ENCODE measurements around the gene SYT14.

Gene SYT14

GRCh38 chr1:210072129-210072528, 134.1 kb downstream of the SYT14 start:
- no peaks in the 10 kb centered on the region for H3K79me2 ChIP-seq (ENCODE audit: control insufficient read depth, insufficient read depth, low read length, unreplicated experiment)
- no peaks in the 10 kb centered on the region for H3K27me3 ChIP-seq (ENCODE audit: insufficient read depth, low read length)
- H3K4me1 ChIP-seq (ENCODE audit: control insufficient read depth, insufficient read depth, low read length, unreplicated experiment), result peaks cover 5% of the 10 kb centered on the region
- H3K36me3 ChIP-seq (ENCODE audit: insufficient read depth, low read length), result 0 out of 2 replicates have a peak, but pooled peaks cover 5% of the 10 kb centered on the region
- H3K4me3 ChIP-seq (ENCODE audit: low read depth, low read length), result no peak overlapping the region
- H2AFZ ChIP-seq (ENCODE audit: low read length, unreplicated experiment), result no peak overlapping the region
- H3K27ac ChIP-seq (ENCODE audit: low read depth, low read length), result peak overlapping the region; percentile 2; the same call in 1 of the 2 replicates

- Histone ChIP-seq H2AFZ (ENCODE audit: low read length, unreplicated experiment) (no peak overlapping the region), H3K4me3 (ENCODE audit: low read depth, low read length) (no peak overlapping the region), H3K27ac (ENCODE audit: low read depth, low read length) (no peak overlapping the region), H3K4me1 (ENCODE audit: control insufficient read depth, insufficient read depth, low read length, unreplicated experiment) (peaks cover 5% of the 10 kb centered on the region), H3K27me3 (ENCODE audit: insufficient read depth, low read length) (no peaks in the 10 kb centered on the region), H3K36me3 (ENCODE audit: insufficient read depth, low read length) (0 out of 2 replicates have a peak, but pooled peaks cover 5% of the 10 kb centered on the region), H3K79me2 (ENCODE audit: control insufficient read depth, insufficient read depth, low read length, unreplicated experiment) (no peaks in the 10 kb centered on the region)
These were observed 135.0 kb downstream of the SYT14 start for GRCh38 chr1:210072896-210073504.

- Histone ChIP-seq H3K4me1 (ENCODE audit: control insufficient read depth, insufficient read depth, low read length, unreplicated experiment) (peaks cover 5% of the 10 kb centered on the region), H3K4me3 (ENCODE audit: low read depth, low read length) (no peak overlapping the region), H3K27me3 (ENCODE audit: insufficient read depth, low read length) (no peaks in the 10 kb centered on the region), H3K79me2 (ENCODE audit: control insufficient read depth, insufficient read depth, low read length, unreplicated experiment) (no peaks in the 10 kb centered on the region), H3K36me3 (ENCODE audit: insufficient read depth, low read length) (0 out of 2 replicates have a peak, but pooled peaks cover 5% of the 10 kb centered on the region), H3K27ac (ENCODE audit: low read depth, low read length) (no peak overlapping the region), H2AFZ (ENCODE audit: low read length, unreplicated experiment) (no peak overlapping the region)
These were observed 136.9 kb downstream of the SYT14 start for GRCh38 chr1:210074904-210075303.

GRCh38 chr1:210076620-210077019, 138.6 kb downstream of the SYT14 start:
- Histone ChIP-seq H3K4me1 (ENCODE audit: control insufficient read depth, insufficient read depth, low read length, unreplicated experiment) (peaks cover 5% of the 10 kb centered on the region), H3K79me2 (ENCODE audit: control insufficient read depth, insufficient read depth, low read length, unreplicated experiment) (no peaks in the 10 kb centered on the region), H3K27ac (ENCODE audit: low read depth, low read length) (no peak overlapping the region), H2AFZ (ENCODE audit: low read length, unreplicated experiment) (no peak overlapping the region), H3K27me3 (ENCODE audit: insufficient read depth, low read length) (no peaks in the 10 kb centered on the region), H3K4me3 (ENCODE audit: low read depth, low read length) (no peak overlapping the region), H3K36me3 (ENCODE audit: insufficient read depth, low read length) (0 out of 2 replicates have a peak, but pooled peaks cover 5% of the 10 kb centered on the region)

- Histone ChIP-seq H3K27ac (ENCODE audit: low read depth, low read length) (no peak overlapping the region), H3K4me3 (ENCODE audit: low read depth, low read length) (no peak overlapping the region), H3K4me1 (ENCODE audit: control insufficient read depth, insufficient read depth, low read length, unreplicated experiment) (no peaks in the 10 kb centered on the region)
These were observed 143.5 kb downstream of the SYT14 start for GRCh38 chr1:210081494-210081893.

GRCh38 chr1:210085359-210085758, 147.3 kb downstream of the SYT14 start:
- Histone ChIP-seq H3K27ac (ENCODE audit: low read depth, low read length) (no peak overlapping the region), H3K27me3 (ENCODE audit: insufficient read depth, low read length) (no peaks in the 10 kb centered on the region)

More at GRCh38 chr1:210081494-210081893, 143.5 kb downstream of the SYT14 start:
- Histone ChIP-seq H2AFZ (ENCODE audit: low read length, unreplicated experiment) (no peak overlapping the region), H3K36me3 (ENCODE audit: insufficient read depth, low read length) (0 out of 2 replicates have a peak, but pooled peaks cover under 1% of the 10 kb centered on the region), H3K79me2 (ENCODE audit: control insufficient read depth, insufficient read depth, low read length, unreplicated experiment) (no peaks in the 10 kb centered on the region), H3K27me3 (ENCODE audit: insufficient read depth, low read length) (no peaks in the 10 kb centered on the region)

GRCh38 chr1:210087058-210087457, 149.0 kb downstream of the SYT14 start:
- no peaks in the 10 kb centered on the region for H3K36me3 ChIP-seq (ENCODE audit: insufficient read depth, low read length)
- no peaks in the 10 kb centered on the region for H3K79me2 ChIP-seq (ENCODE audit: control insufficient read depth, insufficient read depth, low read length, unreplicated experiment)
- no peaks in the 10 kb centered on the region for H3K27me3 ChIP-seq (ENCODE audit: insufficient read depth, low read length)
- H3K4me1 ChIP-seq (ENCODE audit: control insufficient read depth, insufficient read depth, low read length, unreplicated experiment), result no peaks in the 10 kb centered on the region
- H3K4me3 ChIP-seq (ENCODE audit: low read depth, low read length), result no peak overlapping the region
- H2AFZ ChIP-seq (ENCODE audit: low read length, unreplicated experiment), result no peak overlapping the region
- no peak overlapping the region for H3K27ac ChIP-seq (ENCODE audit: low read depth, low read length)

More at GRCh38 chr1:210085359-210085758, 147.3 kb downstream of the SYT14 start:
- Histone ChIP-seq H3K4me3 (ENCODE audit: low read depth, low read length) (no peak overlapping the region), H3K4me1 (ENCODE audit: control insufficient read depth, insufficient read depth, low read length, unreplicated experiment) (no peaks in the 10 kb centered on the region), H3K36me3 (ENCODE audit: insufficient read depth, low read length) (no peaks in the 10 kb centered on the region), H3K79me2 (ENCODE audit: control insufficient read depth, insufficient read depth, low read length, unreplicated experiment) (no peaks in the 10 kb centered on the region), H2AFZ (ENCODE audit: low read length, unreplicated experiment) (no peak overlapping the region)

GRCh38 chr1:210089855-210090254, 151.8 kb downstream of the SYT14 start:
- Histone ChIP-seq H3K4me1 (ENCODE audit: control insufficient read depth, insufficient read depth, low read length, unreplicated experiment) (no peaks in the 10 kb centered on the region), H3K36me3 (ENCODE audit: insufficient read depth, low read length) (no peaks in the 10 kb centered on the region), H3K4me3 (ENCODE audit: low read depth, low read length) (no peak overlapping the region), H2AFZ (ENCODE audit: low read length, unreplicated experiment) (no peak overlapping the region), H3K79me2 (ENCODE audit: control insufficient read depth, insufficient read depth, low read length, unreplicated experiment) (no peaks in the 10 kb centered on the region), H3K27me3 (ENCODE audit: insufficient read depth, low read length) (no peaks in the 10 kb centered on the region), H3K27ac (ENCODE audit: low read depth, low read length) (no peak overlapping the region)

GRCh38 chr1:210092366-210092765, 154.3 kb downstream of the SYT14 start:
- no peak overlapping the region for H2AFZ ChIP-seq (ENCODE audit: low read length, unreplicated experiment)
- H3K36me3 ChIP-seq (ENCODE audit: insufficient read depth, low read length), result no peaks in the 10 kb centered on the region
- H3K4me1 ChIP-seq (ENCODE audit: control insufficient read depth, insufficient read depth, low read length, unreplicated experiment), result no peaks in the 10 kb centered on the region
- H3K27me3 ChIP-seq (ENCODE audit: insufficient read depth, low read length), result no peaks in the 10 kb centered on the region
- H3K27ac ChIP-seq (ENCODE audit: low read depth, low read length), result no peak overlapping the region
- no peak overlapping the region for H3K4me3 ChIP-seq (ENCODE audit: low read depth, low read length)
- H3K79me2 ChIP-seq (ENCODE audit: control insufficient read depth, insufficient read depth, low read length, unreplicated experiment), result no peaks in the 10 kb centered on the region

- H3K27ac ChIP-seq (ENCODE audit: low read depth, low read length), result no peak overlapping the region
- H3K27me3 ChIP-seq (ENCODE audit: insufficient read depth, low read length), result no peaks in the 10 kb centered on the region
- no peaks in the 10 kb centered on the region for H3K79me2 ChIP-seq (ENCODE audit: control insufficient read depth, insufficient read depth, low read length, unreplicated experiment)
- H3K4me3 ChIP-seq (ENCODE audit: low read depth, low read length), result no peak overlapping the region
- H2AFZ ChIP-seq (ENCODE audit: low read length, unreplicated experiment), result no peak overlapping the region
- H3K36me3 ChIP-seq (ENCODE audit: insufficient read depth, low read length), result no peaks in the 10 kb centered on the region
- H3K4me1 ChIP-seq (ENCODE audit: control insufficient read depth, insufficient read depth, low read length, unreplicated experiment), result no peaks in the 10 kb centered on the region
These were observed 155.4 kb downstream of the SYT14 start for GRCh38 chr1:210093461-210093860.

GRCh38 chr1:210098356-210098755, 160.3 kb downstream of the SYT14 start:
- Histone ChIP-seq H3K36me3 (ENCODE audit: insufficient read depth, low read length) (no peaks in the 10 kb centered on the region), H3K4me3 (ENCODE audit: low read depth, low read length) (no peak overlapping the region), H3K27ac (ENCODE audit: low read depth, low read length) (no peak overlapping the region), H3K79me2 (ENCODE audit: control insufficient read depth, insufficient read depth, low read length, unreplicated experiment) (no peaks in the 10 kb centered on the region), H3K27me3 (ENCODE audit: insufficient read depth, low read length) (no peaks in the 10 kb centered on the region), H3K4me1 (ENCODE audit: control insufficient read depth, insufficient read depth, low read length, unreplicated experiment) (peaks cover 6% of the 10 kb centered on the region), H2AFZ (ENCODE audit: low read length, unreplicated experiment) (no peak overlapping the region)
